GM12801 (cell line): ENCODE results near the gene IL17B.

Source experiments
- TF ChIP-seq, protein P1 (sequence below): IDR thresholded peaks from one replicate; pipeline ENCODE4 v1.5.1; 2011; ENCODE audit warnings: control low read depth; ENCODE audit not compliant: insufficient read length; ENCODE audit errors: extremely low read depth

The IL17B gene

DNA sequence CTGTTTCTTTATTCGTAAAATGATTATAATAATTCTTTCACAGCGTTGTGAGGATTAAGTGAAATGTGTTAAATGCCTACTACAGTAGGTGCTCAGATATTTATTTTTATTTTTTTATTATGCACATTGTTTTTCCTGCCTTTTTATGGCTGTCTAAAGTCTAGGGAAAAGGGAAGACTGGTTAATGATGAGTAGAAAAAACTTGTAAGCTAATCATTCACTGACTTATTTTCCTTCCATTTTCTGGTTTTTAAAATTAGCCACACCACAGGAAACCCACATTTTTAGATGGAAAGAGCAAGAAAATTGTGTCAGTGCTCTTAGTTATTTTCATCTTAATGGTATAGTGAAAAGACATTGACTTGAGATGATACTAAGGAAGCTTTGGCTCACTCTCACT is 25.2 kb downstream of the IL17B start:
- TF ChIP-seq, protein P1, sequence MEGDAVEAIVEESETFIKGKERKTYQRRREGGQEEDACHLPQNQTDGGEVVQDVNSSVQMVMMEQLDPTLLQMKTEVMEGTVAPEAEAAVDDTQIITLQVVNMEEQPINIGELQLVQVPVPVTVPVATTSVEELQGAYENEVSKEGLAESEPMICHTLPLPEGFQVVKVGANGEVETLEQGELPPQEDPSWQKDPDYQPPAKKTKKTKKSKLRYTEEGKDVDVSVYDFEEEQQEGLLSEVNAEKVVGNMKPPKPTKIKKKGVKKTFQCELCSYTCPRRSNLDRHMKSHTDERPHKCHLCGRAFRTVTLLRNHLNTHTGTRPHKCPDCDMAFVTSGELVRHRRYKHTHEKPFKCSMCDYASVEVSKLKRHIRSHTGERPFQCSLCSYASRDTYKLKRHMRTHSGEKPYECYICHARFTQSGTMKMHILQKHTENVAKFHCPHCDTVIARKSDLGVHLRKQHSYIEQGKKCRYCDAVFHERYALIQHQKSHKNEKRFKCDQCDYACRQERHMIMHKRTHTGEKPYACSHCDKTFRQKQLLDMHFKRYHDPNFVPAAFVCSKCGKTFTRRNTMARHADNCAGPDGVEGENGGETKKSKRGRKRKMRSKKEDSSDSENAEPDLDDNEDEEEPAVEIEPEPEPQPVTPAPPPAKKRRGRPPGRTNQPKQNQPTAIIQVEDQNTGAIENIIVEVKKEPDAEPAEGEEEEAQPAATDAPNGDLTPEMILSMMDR = no peak

DNA sequence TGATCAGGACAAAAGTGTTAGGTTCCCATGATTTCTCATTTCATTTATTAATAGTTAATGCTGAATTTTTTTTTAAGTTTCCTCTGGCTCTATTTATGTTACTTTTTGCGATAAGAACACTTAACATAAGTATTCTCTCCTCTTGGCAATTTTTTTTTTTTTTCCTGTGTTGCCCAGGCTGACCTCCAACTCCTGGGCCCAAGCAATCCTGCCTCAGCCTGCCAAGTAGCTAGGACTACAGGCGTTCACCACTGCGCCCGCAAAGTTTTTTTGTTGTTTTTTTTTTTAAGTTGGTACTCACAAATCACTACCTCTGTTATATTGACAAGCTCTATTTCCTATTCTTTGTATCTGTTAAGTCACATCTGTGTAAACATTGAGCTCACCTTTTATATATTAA is 26.9 kb downstream of the IL17B start:
- TF ChIP-seq, protein P1 = no peak

DNA sequence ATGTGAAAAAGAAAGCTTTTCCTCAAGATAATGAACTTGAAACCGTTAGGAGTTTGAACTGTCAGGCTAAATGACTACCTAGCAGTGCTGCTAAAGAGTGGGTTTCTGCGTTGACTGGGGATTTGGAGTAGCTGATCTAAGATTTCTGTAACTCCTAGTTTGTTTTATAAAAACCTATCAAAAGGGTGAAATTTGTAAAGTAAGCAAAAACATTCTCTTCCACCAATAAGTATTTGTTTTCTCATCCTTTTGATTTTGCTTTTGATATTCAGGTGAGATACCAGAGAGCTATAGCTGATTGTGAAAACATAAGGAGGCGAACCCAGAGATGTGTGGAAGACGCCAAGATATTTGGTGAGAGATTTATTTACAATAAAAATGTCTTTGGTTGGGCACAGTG is 29.7 kb downstream of the IL17B start:
- TF ChIP-seq, protein P1 = no peak

DNA sequence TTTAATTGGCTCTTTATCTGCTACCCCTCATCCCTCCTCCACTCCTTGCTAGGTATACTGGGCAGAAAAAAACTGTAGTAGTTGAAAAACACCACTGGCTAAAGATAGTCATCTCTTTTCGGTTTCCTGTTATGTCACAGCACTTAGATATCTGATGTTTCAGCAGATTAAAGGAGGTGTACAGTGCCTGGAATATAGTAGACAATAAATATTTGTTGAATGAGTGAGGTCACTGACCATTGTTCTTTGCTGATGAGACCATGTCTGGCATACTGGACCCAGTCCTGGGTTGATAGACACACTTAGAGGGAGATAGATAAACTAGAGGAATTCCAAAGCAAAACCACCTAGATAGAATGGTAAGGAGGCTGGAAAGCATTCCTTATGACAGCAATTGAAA is 30.6 kb downstream of the IL17B start:
- TF ChIP-seq, protein P1 = no peak

DNA sequence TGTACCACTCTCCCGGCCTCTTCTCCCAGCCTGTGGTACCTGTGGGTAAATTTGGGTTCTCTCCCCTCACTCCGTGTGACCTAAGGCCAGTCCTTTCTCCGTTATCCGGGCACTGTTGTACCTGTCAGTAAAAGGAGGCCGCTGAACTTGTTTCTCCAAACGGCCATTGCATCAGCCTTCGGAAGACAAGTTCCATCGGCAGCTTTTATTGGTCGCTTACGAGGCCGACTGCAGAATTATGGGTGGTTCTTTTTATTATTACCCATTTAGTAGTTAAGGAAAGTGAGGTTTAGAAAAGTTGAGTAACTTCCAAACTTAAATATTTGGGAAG is 33.2 kb downstream of the IL17B start:
- TF ChIP-seq, protein P1 = no peak

DNA sequence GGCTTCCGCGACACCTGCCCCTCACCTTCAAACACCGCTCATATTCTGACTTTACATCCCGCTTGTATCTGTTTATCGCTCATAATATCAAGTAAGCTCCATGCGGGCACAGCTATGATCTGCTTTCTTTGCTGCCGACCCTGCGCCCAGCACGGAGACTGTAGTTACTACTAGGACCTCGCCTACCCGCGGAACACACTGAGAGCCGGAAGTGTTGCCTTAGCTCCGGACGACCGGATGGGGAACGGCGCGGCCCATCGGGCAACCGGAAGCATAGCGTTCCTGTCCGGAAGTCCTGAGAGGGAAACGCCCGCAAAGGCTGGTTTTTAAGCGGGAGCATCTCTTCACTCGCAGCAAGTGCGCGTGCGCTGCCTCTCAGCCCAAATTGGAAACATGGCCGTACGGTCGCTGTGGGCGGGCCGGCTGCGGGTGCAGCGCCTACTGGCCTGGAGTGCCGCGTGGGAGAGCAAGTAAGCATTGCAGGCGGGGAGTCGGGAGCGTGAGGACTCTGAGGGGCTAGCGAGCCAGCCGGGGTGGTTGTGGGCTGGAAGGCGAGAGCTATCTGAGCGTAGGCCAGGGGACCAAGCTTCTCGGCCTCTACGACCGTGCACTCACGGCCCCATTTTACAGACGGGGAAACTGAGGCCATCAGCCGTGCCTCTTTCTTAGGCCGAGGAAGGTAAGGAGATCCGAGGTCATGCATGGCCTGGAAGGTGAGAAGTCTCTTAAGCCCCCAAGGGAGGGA is 33.8 kb downstream of the IL17B start, which contains the start of gene GRPEL2:
Gene GRPEL2, plus strand, starts transcription at position 353 of the 745 bp plus-strand sequence. Its CDS starts 41 bp downstream, at position 394.
- TF ChIP-seq, protein P1 = no peak

DNA sequence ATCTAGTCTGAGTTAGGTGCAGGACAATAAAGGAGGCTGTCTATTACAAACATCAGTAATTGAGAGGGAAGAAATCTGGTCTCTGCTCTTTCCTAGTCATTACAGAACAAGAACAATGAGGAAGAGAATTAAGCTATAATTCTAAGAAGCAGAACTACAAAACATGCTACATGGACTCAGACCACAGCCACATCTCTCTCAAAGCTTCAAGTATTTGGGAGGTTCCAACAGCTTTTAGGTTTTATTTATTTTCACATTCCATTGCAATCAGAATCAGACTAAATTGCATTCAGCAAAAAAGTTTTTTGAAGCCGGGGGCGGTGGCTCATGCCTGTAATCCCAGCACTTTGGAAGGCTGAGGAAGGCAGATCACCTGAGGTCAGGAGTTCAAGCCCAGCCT is 34.9 kb downstream of the IL17B start:
- TF ChIP-seq, protein P1 = no peak
